SU-DHL-6 (cell line): Measurements from ENCODE around the gene PRSS21.

Source experiments
- H2AFZ ChIP-seq: fragments of 200-600 bp; sonication (generic); 2 replicates; pipeline ENCODE4 v1.6.1; 2014; ENCODE audit warnings: low read depth, mild to moderate bottlenecking, moderate library complexity, mixed read lengths, antibody characterized with exemption, low read length; ENCODE audit not compliant: severe bottlenecking
- H3F3A ChIP-seq: fragments of 200-600 bp; shearing (Covaris generic); 2 replicates; pipeline ENCODE4 v1.6.0; 2016; ENCODE audit warnings: antibody characterized with exemption, mild to moderate bottlenecking; ENCODE audit not compliant: insufficient read depth
- H3K27ac ChIP-seq: fragments of 200-600 bp; sonication (generic); 2 replicates; pipeline ENCODE4 v1.5.1; 2016; ENCODE audit warnings: low read depth, mild to moderate bottlenecking, low read length, moderate library complexity, mixed read lengths
- H3K27me3 ChIP-seq: fragments of 200-600 bp; sonication (generic), shearing (Covaris generic); 2 replicates; pipeline ENCODE4 v1.6.0; 2014; ENCODE audit warnings: mild to moderate bottlenecking, low read length
- H3K36me3 ChIP-seq: fragments of 200-600 bp; sonication (generic); 2 replicates; pipeline ENCODE4 v1.6.1; 2014; ENCODE audit warnings: mild to moderate bottlenecking, low read length, mixed read lengths
- H3K4me2 ChIP-seq: fragments of 300-600, 200-600 bp; shearing (Covaris generic), sonication (generic); 2 replicates; pipeline ENCODE4 v1.6.0; 2014; ENCODE audit warnings: low read length, low read depth, mild to moderate bottlenecking; ENCODE audit not compliant: poor library complexity, severe bottlenecking
- H3K4me3 ChIP-seq: fragments of 200-600 bp; sonication (generic); 2 replicates; pipeline ENCODE4 v1.5.1; 2014; ENCODE audit warnings: antibody characterized with exemption, low read length, mild to moderate bottlenecking, mixed read lengths; ENCODE audit not compliant: insufficient read depth, poor library complexity, severe bottlenecking
- H3K79me2 ChIP-seq: fragments of 200-600 bp; sonication (generic); 2 replicates; pipeline ENCODE4 v1.6.1; 2014; ENCODE audit warnings: mild to moderate bottlenecking, low read length, moderate library complexity; ENCODE audit not compliant: insufficient read depth
- H3K9ac ChIP-seq: fragments of 200-600 bp; sonication (generic); 2 replicates; pipeline ENCODE4 v1.7.0; 2014; ENCODE audit warnings: mild to moderate bottlenecking, low read length
- H3K9me2 ChIP-seq: fragments of 200-600 bp; sonication (generic); replicated peaks from 2 replicates; pipeline ENCODE4 v1.6.1; 2014; ENCODE audit warnings: low read length; ENCODE audit not compliant: insufficient read depth
- H3K9me3 ChIP-seq: fragments of 200-600 bp; sonication (generic); 2 replicates; pipeline ENCODE4 v1.6.1; 2014; ENCODE audit warnings: low read length, mixed read lengths; ENCODE audit not compliant: insufficient read depth
- H4K20me1 ChIP-seq: fragments of 200-600 bp; sonication (generic); 2 replicates; pipeline ENCODE4 v1.6.1; 2014; ENCODE audit warnings: low read depth, mild to moderate bottlenecking, antibody characterized with exemption, low read length, moderate library complexity, mixed read lengths
- EZH2phosphoT487 ChIP-seq: fragments of 200-600 bp; sonication (generic), shearing (Covaris generic); conservative IDR thresholded peaks from 2 replicates; pipeline ENCODE4 v1.6.1; 2018; ENCODE audit warnings: mild to moderate bottlenecking, antibody characterized with exemption, low read length, moderate library complexity, mixed read lengths
- TF ChIP-seq, protein P1 (sequence below): fragments of 200-600 bp; sonication (generic); IDR thresholded peaks from one replicate; pipeline ENCODE4 v1.5.1; 2017; ENCODE audit warnings: antibody characterized with exemption, mild to moderate bottlenecking, low read length, moderate library complexity; ENCODE audit not compliant: insufficient read depth, poor library complexity, severe bottlenecking

The PRSS21 gene

DNA sequence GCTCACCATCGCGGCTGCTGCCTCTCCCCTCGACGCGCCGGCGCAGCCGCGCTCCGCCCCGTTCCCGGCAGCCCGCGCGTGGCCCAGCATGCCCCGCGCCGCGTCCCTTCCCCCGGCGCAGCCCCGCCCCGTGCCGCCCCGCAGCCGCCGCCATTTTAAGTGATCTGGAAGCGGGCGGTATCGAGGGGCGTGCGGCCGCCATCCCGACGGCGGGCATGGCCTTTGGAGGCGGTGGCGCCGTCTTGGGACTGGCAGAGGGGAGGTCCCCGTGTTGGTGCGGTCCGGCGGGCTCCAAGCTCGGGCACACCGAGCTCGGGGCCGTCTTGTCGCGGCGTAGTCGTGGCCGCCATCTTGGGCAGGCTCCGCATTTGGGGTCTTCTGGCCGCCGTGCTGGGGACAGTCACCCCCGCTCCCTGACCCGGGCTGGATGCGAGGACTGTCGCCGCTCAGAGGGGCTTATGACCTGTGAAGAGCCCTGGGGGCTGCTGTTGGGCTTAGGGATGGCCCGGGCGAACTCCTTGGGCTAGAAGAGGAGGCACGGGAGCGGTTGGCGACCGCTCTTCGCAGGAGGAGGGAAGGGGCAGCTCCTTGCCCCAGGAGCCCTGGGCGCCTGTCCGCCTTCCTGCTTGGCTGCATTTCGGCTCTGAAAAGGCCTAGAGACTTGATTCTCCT is 39.7 kb upstream of the PRSS21 start, which contains the start of gene ELOB:
ELOB (minus strand) TSS at position 50 of the 672 bp plus-strand sequence; CDS start at position 9, 41 bp downstream.
- peak within 1 kb of the TSS; percentile 76 for H3K4me2 ChIP-seq
- no peaks in the 10 kb centered on the region for H4K20me1 ChIP-seq
- no peaks in the 10 kb centered on the region for H3K27me3 ChIP-seq
- H2AFZ ChIP-seq: peak within 1 kb of the TSS; percentile 79
- H3F3A ChIP-seq: peaks cover 20% of the 10 kb centered on the region
- no peaks in the 10 kb centered on the region for H3K36me3 ChIP-seq
- H3K79me2 ChIP-seq: peaks cover 16% of the 10 kb centered on the region
- peak within 1 kb of the TSS; percentile 93 for H3K9ac ChIP-seq
- H3K9me3 ChIP-seq: no peaks in the 10 kb centered on the region
- H3K27ac ChIP-seq: peak within 1 kb of the TSS; percentile 84
- peak within 1 kb of the TSS; percentile 90 for H3K4me3 ChIP-seq
- H3K9me2 ChIP-seq: no peaks in the 10 kb centered on the region
- TF ChIP-seq EZH2phosphoT487: no peak
- TF ChIP-seq, protein P1, sequence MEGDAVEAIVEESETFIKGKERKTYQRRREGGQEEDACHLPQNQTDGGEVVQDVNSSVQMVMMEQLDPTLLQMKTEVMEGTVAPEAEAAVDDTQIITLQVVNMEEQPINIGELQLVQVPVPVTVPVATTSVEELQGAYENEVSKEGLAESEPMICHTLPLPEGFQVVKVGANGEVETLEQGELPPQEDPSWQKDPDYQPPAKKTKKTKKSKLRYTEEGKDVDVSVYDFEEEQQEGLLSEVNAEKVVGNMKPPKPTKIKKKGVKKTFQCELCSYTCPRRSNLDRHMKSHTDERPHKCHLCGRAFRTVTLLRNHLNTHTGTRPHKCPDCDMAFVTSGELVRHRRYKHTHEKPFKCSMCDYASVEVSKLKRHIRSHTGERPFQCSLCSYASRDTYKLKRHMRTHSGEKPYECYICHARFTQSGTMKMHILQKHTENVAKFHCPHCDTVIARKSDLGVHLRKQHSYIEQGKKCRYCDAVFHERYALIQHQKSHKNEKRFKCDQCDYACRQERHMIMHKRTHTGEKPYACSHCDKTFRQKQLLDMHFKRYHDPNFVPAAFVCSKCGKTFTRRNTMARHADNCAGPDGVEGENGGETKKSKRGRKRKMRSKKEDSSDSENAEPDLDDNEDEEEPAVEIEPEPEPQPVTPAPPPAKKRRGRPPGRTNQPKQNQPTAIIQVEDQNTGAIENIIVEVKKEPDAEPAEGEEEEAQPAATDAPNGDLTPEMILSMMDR: no peak

DNA sequence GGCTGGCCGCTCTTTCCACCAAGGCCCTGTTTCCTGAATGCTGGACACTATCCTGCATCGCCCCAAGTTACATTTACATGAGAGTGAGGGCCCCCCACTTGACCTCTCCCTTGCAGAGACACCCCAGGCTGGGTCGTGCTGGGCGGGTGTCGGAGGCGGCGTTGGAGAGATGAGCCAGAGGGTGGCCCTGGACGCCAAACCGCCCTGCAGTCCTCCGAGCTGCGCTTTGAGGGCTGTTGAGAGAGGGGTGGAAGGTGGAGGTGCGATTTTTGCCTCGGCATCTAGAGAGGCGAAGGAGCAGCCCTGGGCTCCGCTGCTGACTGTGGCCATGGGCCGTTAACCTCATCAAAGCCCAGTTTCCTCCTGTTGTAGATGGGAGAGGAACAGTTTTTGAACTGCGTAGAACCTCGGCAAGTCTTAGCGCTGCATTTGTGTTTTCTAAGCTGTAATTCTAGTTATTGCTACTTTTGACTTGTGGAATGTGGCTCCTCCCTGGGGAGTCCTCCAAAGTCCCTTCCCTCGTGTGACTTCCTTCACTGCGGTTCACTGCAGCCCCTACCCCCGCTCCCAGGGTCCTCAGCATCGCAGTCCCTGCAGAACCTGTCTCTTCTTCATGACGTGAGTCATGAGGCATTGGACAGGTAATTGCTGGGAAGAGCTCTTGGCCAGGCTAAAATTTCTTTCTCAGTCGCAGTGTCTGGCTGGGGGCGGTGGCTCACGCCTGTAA is 39.0 kb upstream of the PRSS21 start:
- Histone ChIP-seq H2AFZ (peak overlapping the region; percentile 79), H3K27ac (peak overlapping the region; percentile 84), H3K9me3 (no peaks in the 10 kb centered on the region), H3K27me3 (no peaks in the 10 kb centered on the region), H3K79me2 (peaks cover 16% of the 10 kb centered on the region), H4K20me1 (no peaks in the 10 kb centered on the region), H3K36me3 (no peaks in the 10 kb centered on the region), H3K9ac (peak overlapping the region; percentile 93), H3K9me2 (no peaks in the 10 kb centered on the region), H3K4me2 (peak overlapping the region; percentile 76), H3F3A (peaks cover 16% of the 10 kb centered on the region), H3K4me3 (peak overlapping the region; percentile 89)
- TF ChIP-seq EZH2phosphoT487: no peak
- TF ChIP-seq, protein P1: no peak

DNA sequence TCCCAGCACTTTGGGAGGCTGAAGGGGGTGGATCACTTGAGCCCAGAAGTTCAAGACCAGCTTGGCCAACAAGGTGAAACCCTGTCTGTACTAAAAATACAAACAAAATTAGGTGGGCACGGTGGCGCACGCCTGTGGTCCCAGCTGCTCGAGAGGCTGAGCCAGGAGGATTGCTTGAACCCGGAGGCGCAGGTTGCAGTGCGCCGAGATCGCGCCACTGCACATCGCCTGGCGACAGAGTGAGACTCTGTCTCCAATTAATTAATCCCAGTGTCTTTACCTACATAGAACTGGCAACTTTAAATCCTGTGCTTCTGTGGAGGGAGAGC is 38.4 kb upstream of the PRSS21 start:
- TF ChIP-seq, protein P1: no peak
- TF ChIP-seq EZH2phosphoT487: no peak
- peak overlapping the region; percentile 76 for H3K4me2 ChIP-seq
- no peak overlapping the region for H2AFZ ChIP-seq
- peaks cover 15% of the 10 kb centered on the region for H3F3A ChIP-seq
- peaks cover 16% of the 10 kb centered on the region for H3K79me2 ChIP-seq
- H3K9ac ChIP-seq: peak overlapping the region; percentile 93
- H3K36me3 ChIP-seq: no peaks in the 10 kb centered on the region
- no peaks in the 10 kb centered on the region for H3K27me3 ChIP-seq
- H3K9me2 ChIP-seq: no peaks in the 10 kb centered on the region
- H3K9me3 ChIP-seq: no peaks in the 10 kb centered on the region
- H4K20me1 ChIP-seq: no peaks in the 10 kb centered on the region
- H3K27ac ChIP-seq: no peak overlapping the region
- peak overlapping the region; percentile 89 for H3K4me3 ChIP-seq
